Islet of Langerhans (tissue), 1 donor: ENCODE measurements around the gene NCL.
"Not testable (repeated sequence)": the region's sequence is repeated elsewhere in the genome, so short reads cannot be mapped to it uniquely, and the experiment has no call there.

ENCODE experiments used
- FAIRE-seq: peaks from one replicate; lab custom pipeline; 2011; peaks lifted over from hg19 to GRCh38; lab: Jason Lieb, UNC

NCL gene

GRCh38 chr2:231430437-231430836 is 33.8 kb downstream of the NCL start:
- not testable (repeated sequence) for FAIRE-seq

GRCh38 chr2:231429901-231430300 is 34.4 kb downstream of the NCL start:
- no peak for FAIRE-seq

GRCh38 chr2:231429152-231429551 is 35.1 kb downstream of the NCL start:
- no peak for FAIRE-seq

- no peak for FAIRE-seq
These were observed 37.2 kb downstream of the NCL start for GRCh38 chr2:231427116-231427515.

GRCh38 chr2:231425811-231426703 is 38.2 kb downstream of the NCL start:
- no peak for FAIRE-seq

- no peak for FAIRE-seq
These were observed 38.9 kb downstream of the NCL start for GRCh38 chr2:231425291-231425810.

- no peak for FAIRE-seq
These were observed 41.1 kb downstream of the NCL start for GRCh38 chr2:231423176-231423575.

- no peak for FAIRE-seq
These were observed 42.2 kb downstream of the NCL start for GRCh38 chr2:231422056-231422455.

GRCh38 chr2:231421051-231421580 is 43.2 kb downstream of the NCL start:
- no peak for FAIRE-seq

GRCh38 chr2:231418820-231419640 is 45.3 kb downstream of the NCL start:
- no peak for FAIRE-seq

- FAIRE-seq = no peak
These were observed 49.3 kb downstream of the NCL start for GRCh38 chr2:231415029-231415428.

GRCh38 chr2:231413921-231414476 is 50.3 kb downstream of the NCL start:
- FAIRE-seq = no peak

GRCh38 chr2:231413456-231413855 is 50.8 kb downstream of the NCL start:
- no peak for FAIRE-seq

- FAIRE-seq = no peak
These were observed 51.7 kb downstream of the NCL start for GRCh38 chr2:231412618-231412963.

- no peak for FAIRE-seq
These were observed 52.3 kb downstream of the NCL start for GRCh38 chr2:231411831-231412617.

GRCh38 chr2:231411237-231411636 is 53.0 kb downstream of the NCL start:
- FAIRE-seq = no peak

GRCh38 chr2:231410293-231411004 is 53.8 kb downstream of the NCL start:
- no peak for FAIRE-seq

GRCh38 chr2:231409776-231410175 is 54.5 kb downstream of the NCL start:
- no peak for FAIRE-seq

GRCh38 chr2:231408304-231408703 is 56.0 kb downstream of the NCL start:
- FAIRE-seq = not testable (repeated sequence)

GRCh38 chr2:231407686-231408085 is 56.6 kb downstream of the NCL start:
- FAIRE-seq = not testable (repeated sequence)
